ENCODE results near the gene JARID2.

DNA sequence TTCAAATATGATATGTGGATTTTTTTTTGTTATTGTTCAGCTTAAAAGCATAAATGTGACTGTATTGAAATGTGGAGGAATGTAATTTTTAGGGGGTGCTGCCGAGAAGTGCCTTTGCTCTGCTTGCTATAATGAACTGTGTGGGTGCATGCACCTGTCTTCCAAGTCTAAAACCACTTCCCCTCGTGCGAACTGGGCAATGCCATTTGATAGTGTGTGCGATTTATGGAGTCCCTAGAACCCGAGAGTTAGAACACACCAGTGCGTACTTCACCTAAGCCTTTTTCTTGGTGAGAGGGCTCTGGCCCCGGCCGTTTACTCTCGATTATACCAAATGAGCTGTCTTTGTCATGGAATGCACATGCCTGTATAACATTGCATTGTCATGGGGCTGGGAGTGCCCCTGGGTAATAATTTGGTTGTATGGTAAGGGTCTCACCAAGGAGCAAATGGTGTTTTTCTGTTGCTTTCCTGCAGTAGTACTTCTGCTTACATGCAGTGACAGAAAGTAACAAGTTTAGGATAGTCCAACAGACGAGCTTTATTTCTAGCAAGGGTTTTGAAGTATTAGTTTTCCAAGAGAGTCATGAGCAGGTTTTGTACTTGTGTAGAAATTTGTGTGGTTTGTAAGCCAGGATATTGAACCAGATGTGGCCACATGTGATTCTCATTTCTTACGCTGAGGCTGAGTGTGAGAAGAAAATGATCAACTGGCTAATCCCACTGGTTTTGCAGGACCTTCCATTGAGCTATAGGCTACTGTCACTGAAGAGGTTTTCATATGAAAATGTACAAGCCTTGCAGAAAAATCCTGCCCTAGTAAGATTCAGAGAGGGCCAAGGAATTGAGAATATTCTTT, 244.6 kb downstream of the JARID2 start:
- no peak for TF ChIP-seq ZNF830 (tag by site-specific recombination; IDR thresholded peaks at IDR 0.05; ENCODE audit: low read depth)
- no peak for TF ChIP-seq ZNF423 (tag by site-specific recombination; IDR thresholded peaks at IDR 0.05)
- no peak for TF ChIP-seq ZBTB7A (tag by site-specific recombination; IDR thresholded peaks at IDR 0.05; ENCODE audit: low read depth)
- TF ChIP-seq, protein P1, sequence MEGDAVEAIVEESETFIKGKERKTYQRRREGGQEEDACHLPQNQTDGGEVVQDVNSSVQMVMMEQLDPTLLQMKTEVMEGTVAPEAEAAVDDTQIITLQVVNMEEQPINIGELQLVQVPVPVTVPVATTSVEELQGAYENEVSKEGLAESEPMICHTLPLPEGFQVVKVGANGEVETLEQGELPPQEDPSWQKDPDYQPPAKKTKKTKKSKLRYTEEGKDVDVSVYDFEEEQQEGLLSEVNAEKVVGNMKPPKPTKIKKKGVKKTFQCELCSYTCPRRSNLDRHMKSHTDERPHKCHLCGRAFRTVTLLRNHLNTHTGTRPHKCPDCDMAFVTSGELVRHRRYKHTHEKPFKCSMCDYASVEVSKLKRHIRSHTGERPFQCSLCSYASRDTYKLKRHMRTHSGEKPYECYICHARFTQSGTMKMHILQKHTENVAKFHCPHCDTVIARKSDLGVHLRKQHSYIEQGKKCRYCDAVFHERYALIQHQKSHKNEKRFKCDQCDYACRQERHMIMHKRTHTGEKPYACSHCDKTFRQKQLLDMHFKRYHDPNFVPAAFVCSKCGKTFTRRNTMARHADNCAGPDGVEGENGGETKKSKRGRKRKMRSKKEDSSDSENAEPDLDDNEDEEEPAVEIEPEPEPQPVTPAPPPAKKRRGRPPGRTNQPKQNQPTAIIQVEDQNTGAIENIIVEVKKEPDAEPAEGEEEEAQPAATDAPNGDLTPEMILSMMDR (tag by site-specific recombination; IDR thresholded peaks at IDR 0.05), result no peak
